ENCODE data around the gene ANAPC16. TPM values are rescaled to one million over a fixed set of nuclear protein-coding genes. Genes with fewer than 3 reads are reported as not detected.

ANAPC16 gene
- polyA plus RNA-seq, 1 donor from 2014 or later = 209 TPM

DNA sequence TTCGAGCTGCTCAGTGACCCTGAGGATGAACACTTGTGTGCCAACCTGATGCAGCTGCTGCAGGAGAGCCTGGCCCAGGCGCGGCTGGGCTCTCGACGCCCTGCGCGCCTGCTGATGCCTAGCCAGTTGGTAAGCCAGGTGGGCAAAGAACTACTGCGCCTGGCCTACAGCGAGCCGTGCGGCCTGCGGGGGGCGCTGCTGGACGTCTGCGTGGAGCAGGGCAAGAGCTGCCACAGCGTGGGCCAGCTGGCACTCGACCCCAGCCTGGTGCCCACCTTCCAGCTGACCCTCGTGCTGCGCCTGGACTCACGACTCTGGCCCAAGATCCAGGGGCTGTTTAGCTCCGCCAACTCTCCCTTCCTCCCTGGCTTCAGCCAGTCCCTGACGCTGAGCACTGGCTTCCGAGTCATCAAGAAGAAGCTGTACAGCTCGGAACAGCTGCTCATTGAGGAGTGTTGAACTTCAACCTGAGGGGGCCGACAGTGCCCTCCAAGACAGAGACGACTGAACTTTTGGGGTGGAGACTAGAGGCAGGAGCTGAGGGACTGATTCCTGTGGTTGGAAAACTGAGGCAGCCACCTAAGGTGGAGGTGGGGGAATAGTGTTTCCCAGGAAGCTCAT, 59.0 kb downstream of the ANAPC16 start:
- Histone ChIP-seq H3F3A (ENCODE audit: insufficient read depth, low read length, poor library complexity, severe bottlenecking) (peaks cover 8% of the 10 kb centered on the region), H4K20me1 (ENCODE audit: insufficient read depth) (no peaks in the 10 kb centered on the region), H3K27me3 (ENCODE audit: insufficient read depth, low read depth, low read length) (no peaks in the 10 kb centered on the region), H3K4me3 (ENCODE audit: low read length) (peak overlapping the region; percentile 99), H3K9me3 (ENCODE audit: low read length) (no peaks in the 10 kb centered on the region), H3K4me2 (ENCODE audit: low read length) (peak overlapping the region; percentile 97), H3K9me2 (ENCODE audit: insufficient read depth, low read length) (no peaks in the 10 kb centered on the region), H3K36me3 (ENCODE audit: insufficient read depth, low read length) (no peaks in the 10 kb centered on the region), H3K79me2 (replicated peaks; ENCODE audit: insufficient read depth, low read length) (peaks cover 20% of the 10 kb centered on the region), H3K9ac (ENCODE audit: low read length) (peak overlapping the region; percentile 85), H2AFZ (ENCODE audit: low read depth, low read length) (no peak overlapping the region), H3K27ac (ENCODE audit: low read length) (peak overlapping the region; percentile 94)
- TF ChIP-seq CTCF (IDR thresholded peaks at IDR 0.05; ENCODE audit: poor library complexity, severe bottlenecking) (peak; percentile 73), EP300 (conservative IDR thresholded peaks at IDR 0.05; ENCODE audit: poor library complexity, severe bottlenecking) (no peak), EZH2 (IDR thresholded peaks at IDR 0.05; ENCODE audit: borderline replicate concordance, insufficient read depth, low read length, poor library complexity, severe bottlenecking) (no peak), RAD21 (conservative IDR thresholded peaks at IDR 0.05) (peak; percentile 64), SMC3 (conservative IDR thresholded peaks at IDR 0.05; ENCODE audit: poor library complexity) (peak; percentile 72)

DNA sequence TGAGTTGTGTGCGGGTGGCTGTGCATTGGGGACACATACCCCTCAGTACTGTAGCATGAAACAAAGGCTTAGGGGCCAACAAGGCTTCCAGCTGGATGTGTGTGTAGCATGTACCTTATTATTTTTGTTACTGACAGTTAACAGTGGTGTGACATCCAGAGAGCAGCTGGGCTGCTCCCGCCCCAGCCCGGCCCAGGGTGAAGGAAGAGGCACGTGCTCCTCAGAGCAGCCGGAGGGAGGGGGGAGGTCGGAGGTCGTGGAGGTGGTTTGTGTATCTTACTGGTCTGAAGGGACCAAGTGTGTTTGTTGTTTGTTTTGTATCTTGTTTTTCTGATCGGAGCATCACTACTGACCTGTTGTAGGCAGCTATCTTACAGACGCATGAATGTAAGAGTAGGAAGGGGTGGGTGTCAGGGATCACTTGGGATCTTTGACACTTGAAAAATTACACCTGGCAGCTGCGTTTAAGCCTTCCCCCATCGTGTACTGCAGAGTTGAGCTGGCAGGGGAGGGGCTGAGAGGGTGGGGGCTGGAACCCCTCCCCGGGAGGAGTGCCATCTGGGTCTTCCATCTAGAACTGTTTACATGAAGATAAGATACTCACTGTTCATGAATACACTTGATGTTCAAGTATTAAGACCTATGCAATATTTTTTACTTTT, 59.7 kb downstream of the ANAPC16 start:
- Histone ChIP-seq H3K36me3 (ENCODE audit: insufficient read depth, low read length) (no peaks in the 10 kb centered on the region), H3K9ac (ENCODE audit: low read length) (peak overlapping the region; percentile 85), H4K20me1 (ENCODE audit: insufficient read depth) (no peaks in the 10 kb centered on the region), H3K4me2 (ENCODE audit: low read length) (peak overlapping the region; percentile 97), H2AFZ (ENCODE audit: low read depth, low read length) (no peak overlapping the region), H3F3A (ENCODE audit: insufficient read depth, low read length, poor library complexity, severe bottlenecking) (peaks cover 8% of the 10 kb centered on the region), H3K9me2 (ENCODE audit: insufficient read depth, low read length) (no peaks in the 10 kb centered on the region), H3K4me3 (ENCODE audit: low read length) (peak overlapping the region; percentile 99), H3K27me3 (ENCODE audit: insufficient read depth, low read depth, low read length) (no peaks in the 10 kb centered on the region), H3K9me3 (ENCODE audit: low read length) (no peaks in the 10 kb centered on the region), H3K79me2 (replicated peaks; ENCODE audit: insufficient read depth, low read length) (peaks cover 20% of the 10 kb centered on the region), H3K27ac (ENCODE audit: low read length) (peak overlapping the region; percentile 94)
- TF ChIP-seq RAD21 (conservative IDR thresholded peaks at IDR 0.05) = no peak
- no peak for TF ChIP-seq TAF1 (IDR thresholded peaks at IDR 0.05; ENCODE audit: low read depth)
- no peak for TF ChIP-seq EP300 (conservative IDR thresholded peaks at IDR 0.05; ENCODE audit: poor library complexity, severe bottlenecking)
- no peak for TF ChIP-seq EZH2 (IDR thresholded peaks at IDR 0.05; ENCODE audit: borderline replicate concordance, insufficient read depth, low read length, poor library complexity, severe bottlenecking)
- no peak for TF ChIP-seq POLR2AphosphoS5 (IDR thresholded peaks at IDR 0.05)
- TF ChIP-seq SMC3 (conservative IDR thresholded peaks at IDR 0.05; ENCODE audit: poor library complexity) = no peak
- TF ChIP-seq REST (IDR thresholded peaks at IDR 0.05; ENCODE audit: borderline replicate concordance) = no peak
- no peak for TF ChIP-seq MXI1 (conservative IDR thresholded peaks at IDR 0.05; ENCODE audit: poor library complexity, severe bottlenecking)
- TF ChIP-seq CTCF (IDR thresholded peaks at IDR 0.05; ENCODE audit: poor library complexity, severe bottlenecking) = no peak
